Measurements from ENCODE around the gene MPV17L. TPM values are rescaled to one million over a fixed set of nuclear protein-coding genes. Genes with fewer than 3 reads are reported as not detected.
"Not testable (repeated sequence)": the region's sequence is repeated elsewhere in the genome, so short reads cannot be mapped to it uniquely, and the experiment has no call there.

MPV17L gene
- polyA plus RNA-seq, 12 donors: 1.3 to 7.9 (median 2.7) TPM; not detected in 1

GRCh38 chr16:15450624-15451023 is 55.1 kb downstream of the MPV17L start:
- no peak for DNase-seq

GRCh38 chr16:15451098-15451731 is 55.7 kb downstream of the MPV17L start:
- no peak for DNase-seq

DNA sequence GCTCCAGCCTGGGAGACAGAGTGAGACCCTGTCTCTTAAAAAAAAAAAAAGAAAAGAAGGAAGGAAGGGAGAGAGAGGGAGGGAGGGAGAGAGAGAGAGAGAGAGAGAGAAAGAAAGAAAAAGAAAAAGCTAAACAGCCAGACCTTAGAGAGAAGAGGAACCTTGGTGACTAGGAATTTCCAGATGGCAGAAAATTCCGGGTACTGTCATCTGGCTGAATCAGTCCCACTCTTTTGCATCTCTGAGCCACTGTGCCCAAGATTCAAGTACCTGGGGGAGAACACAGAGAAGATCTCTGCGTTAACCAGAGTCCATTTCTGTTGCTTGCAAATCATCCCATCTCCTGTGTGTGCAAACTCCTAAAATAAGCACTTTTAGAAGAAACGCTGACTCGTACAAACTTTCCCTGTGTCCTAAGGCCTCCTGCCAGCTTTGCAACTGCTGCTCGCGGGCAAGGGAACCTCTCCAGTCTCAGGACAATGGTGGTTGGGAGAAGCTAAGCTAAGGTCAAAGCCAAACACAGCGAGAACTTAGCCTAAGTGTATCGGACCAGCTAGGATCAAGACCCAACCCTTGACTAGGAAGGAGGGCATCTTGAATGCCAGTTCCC is 56.8 kb downstream of the MPV17L start:
- no peak for DNase-seq

- not testable (repeated sequence) for DNase-seq
Measured at GRCh38 chr16:15453296-15453695, 57.7 kb downstream of the MPV17L start.

- not testable (repeated sequence) for DNase-seq
Measured at GRCh38 chr16:15454933-15455332, 59.4 kb downstream of the MPV17L start.

DNA sequence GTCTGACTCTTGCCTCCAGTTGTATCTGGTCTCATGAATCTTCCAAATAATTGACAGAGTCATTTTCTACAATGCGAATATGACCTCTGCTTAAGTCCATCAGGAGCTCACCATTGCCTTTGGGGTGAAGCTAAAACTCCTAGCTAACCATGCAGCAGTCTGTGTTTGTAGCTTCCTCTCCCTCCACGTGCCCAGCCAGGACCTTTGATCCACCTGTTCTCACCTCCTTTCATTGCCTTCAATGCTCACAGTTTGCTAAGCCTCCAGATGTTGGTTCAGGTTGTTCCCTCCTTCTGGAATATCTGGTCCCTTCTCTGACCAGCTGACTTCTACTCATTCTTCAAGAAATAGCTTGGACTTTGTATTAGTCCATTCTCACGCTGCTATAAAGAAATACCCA is 61.8 kb downstream of the MPV17L start:
- DNase-seq: no peak

DNA sequence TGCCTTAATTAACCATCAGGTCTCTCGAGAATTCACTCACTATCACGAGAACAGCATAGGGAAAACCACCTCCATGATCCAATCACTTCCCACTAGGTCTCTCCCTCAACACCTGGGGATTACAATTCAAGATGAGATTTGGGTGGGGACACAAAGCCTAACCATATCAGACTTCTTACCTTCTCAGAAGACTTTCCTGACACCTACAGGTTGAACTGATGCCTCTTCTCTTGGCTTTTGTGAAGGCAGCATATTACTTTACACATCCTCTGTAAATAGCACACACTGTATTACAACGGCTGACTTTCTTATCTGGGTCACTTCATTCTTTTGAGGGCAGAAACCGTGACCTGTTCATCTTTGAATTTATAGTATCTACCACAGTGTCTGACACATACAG is 62.4 kb downstream of the MPV17L start:
- no peak for DNase-seq

GRCh38 chr16:15459791-15460190 is 64.2 kb downstream of the MPV17L start:
- no peak for DNase-seq

- DNase-seq: no peak
Measured at GRCh38 chr16:15460601-15461000, 65.0 kb downstream of the MPV17L start.

- DNase-seq: no peak
Measured at GRCh38 chr16:15461376-15461775, 65.8 kb downstream of the MPV17L start.

Other genes with a start within 250 kb of the MPV17L start
- 10 to 100 TPM in 7 of 12 donors, 1 to 10 TPM in 3, not detected in 2; 1.1 to 71.3 (median 14.0) TPM for gene NPIPA5, start 17.5 kb upstream of the MPV17L start, polyA plus RNA-seq (ENCODE audit: insufficient read length in 12 of 12)
- gene BMERB1, start 38.8 kb downstream of the MPV17L start, polyA plus RNA-seq (ENCODE audit: insufficient read length in 12 of 12): 10 to 100 TPM in 10 of 12 donors, 1 to 10 TPM in 1, not detected in 1; 9.5 to 32.3 (median 19.3) TPM
- 10 to 100 TPM in 11 of 12 donors, not detected in 1; 29.0 to 58.9 (median 38.2) TPM for gene MARF1, start 247.4 kb downstream of the MPV17L start, polyA plus RNA-seq (ENCODE audit: insufficient read length in 12 of 12)

All from muscle of arm (tissue), 12 donors.